ENCODE results near the gene FEN1.

FEN1 gene

DNA sequence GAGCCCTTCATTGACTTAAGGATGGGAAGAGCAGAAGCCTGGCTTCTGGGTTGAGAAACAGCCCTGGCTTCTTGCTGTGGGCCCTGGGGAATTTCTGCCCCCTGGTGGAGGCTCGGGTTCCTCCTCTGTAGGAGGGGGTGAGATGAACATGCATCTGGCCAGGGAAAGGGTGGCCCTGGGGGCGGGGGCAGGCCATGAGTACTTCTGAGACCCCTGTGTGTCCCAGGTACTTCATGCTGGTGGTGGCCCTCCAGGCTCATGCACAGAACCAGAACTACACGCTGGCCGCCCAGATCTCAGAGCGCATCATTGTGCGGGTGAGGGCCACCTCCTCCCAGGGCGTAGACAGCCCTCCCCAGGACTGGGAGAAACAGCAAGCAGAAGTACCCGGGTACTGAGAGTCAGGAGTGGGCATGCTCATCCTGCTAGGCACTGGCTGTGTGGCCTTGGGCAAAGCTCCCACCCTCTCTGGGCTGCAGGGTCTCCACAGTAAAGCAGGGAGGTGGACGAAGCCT lies 16.1 kb upstream of the FEN1 start:
- DNase-seq: no peak

DNA sequence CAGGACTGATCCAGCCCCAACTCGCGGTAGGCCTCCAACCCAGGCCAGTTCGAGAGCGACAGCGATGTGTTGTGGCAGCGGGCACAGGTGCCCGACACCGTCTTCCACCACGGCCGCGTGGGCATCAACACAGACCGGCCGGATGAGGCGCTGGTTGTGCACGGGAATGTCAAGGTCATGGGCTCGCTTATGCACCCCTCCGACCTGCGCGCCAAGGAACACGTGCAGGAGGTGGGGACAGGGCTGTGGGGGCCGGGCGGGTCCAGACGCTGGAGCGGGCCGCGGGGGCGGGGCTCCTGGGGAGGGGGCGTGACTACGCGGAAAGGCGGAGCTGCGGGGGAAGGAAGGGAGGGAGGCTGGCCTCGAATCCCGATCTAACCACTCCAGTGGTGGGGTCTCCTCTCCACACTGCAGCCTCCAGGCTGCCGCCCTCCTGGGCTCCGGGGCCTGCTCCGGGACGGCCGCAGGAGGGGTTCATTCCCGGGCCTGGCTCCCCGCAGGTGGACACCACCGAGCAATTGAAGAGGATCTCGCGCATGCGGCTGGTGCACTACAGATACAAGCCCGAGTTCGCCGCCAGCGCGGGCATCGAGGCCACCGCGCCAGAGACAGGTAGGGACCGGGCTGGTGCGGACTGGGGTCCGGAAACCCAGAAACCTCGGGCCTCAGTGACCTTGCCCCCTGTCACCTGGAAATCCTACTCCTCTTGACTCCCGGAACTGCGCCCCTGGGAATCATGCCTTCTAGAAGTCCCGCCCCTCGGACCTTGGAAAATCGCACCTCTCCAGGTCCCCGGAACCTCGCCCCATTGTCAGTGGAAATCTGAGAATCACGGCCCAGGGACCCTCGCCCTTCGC lies 15.2 kb upstream of the FEN1 start:
- DNase-seq: no peak

GRCh38 chr11:61778357-61778886 lies 14.3 kb upstream of the FEN1 start:
- no peak for DNase-seq

DNA sequence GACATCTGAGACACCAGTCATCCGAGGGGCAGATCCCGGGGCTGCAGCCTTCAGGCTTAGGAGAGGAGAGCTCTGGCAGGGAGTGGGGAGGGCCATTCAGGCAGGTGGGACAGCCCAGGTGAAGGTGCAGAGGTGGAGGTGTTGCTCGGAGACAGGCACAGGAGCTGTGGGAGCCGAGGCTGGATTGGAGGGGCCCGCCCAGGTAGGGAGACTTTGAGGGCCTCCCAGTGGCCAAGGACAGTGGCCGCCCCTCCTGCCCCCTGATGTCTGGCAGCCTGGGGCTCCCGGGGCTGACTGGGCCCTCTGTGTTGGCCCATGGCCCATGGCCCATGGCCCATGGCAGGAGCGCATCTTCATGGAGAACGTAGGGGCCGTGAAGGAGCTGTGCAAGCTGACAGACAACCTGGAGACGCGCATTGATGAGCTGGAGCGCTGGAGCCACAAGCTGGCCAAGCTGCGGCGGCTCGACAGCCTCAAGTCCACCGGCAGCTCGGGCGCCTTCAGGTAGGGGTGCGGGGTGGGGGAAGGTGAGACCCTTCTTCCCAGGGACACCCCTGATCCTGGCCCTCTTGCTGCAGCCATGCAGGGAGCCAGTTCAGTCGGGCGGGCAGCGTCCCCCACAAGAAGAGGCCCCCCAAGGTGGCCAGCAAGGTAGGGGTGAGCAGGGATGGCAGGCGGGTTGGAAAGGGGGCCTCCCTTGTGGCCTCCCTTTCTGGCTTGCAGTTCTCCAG lies 13.6 kb upstream of the FEN1 start:
- DNase-seq: no peak

GRCh38 chr11:61779666-61780525 lies 12.8 kb upstream of the FEN1 start:
- no peak for DNase-seq

DNA sequence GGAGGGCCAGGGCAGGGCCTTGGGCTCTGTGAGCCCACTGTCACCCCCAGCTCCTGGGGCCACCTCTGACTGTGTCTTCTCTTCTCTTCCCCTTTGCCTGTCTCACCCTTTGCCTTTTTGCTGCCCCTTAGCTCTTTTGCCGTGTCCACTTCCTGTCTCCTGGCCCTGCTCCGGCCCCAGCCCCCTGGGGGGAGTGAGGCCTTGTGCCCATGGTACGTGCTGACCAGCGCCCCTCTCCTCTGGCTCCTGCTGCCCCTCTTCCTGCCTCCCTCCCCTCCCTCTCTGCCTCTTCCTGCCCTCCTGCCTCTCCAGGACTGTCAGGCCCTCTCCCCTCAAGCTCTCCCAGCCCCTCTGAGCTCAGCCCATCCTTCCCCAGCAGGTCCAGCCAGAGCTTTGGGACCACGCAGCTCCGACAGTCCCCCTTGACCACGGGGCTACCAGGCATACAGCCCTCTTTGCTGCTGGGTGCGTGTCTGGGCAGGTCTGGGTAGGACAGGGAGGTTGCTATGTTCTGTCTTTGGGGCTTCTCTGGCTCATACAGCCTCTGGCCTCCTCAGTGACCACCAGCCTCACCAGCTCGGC lies 12.0 kb upstream of the FEN1 start:
- no peak for DNase-seq

DNA sequence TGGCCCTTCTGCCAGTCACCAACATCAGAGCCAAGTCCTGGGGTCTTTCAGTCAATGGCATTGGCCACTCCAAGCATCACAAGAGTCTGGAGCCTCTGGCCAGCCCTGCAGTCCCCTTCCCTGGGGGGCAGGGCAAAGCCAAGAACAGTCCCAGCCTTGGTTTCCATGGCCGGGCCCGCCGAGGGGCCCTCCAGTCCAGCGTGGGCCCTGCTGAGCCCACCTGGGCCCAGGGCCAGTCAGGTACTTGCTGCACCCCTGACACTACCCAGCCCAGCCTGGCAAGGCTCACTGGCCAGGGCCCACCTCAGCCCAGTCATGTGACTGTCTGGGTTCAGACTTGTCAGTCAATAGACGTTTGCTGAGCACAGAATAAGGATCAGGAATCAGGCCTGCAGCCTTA lies 11.1 kb upstream of the FEN1 start:
- DNase-seq: no peak

- DNase-seq: no peak
Observed at GRCh38 chr11:61782299-61782698, 10.4 kb upstream of the FEN1 start.

DNA sequence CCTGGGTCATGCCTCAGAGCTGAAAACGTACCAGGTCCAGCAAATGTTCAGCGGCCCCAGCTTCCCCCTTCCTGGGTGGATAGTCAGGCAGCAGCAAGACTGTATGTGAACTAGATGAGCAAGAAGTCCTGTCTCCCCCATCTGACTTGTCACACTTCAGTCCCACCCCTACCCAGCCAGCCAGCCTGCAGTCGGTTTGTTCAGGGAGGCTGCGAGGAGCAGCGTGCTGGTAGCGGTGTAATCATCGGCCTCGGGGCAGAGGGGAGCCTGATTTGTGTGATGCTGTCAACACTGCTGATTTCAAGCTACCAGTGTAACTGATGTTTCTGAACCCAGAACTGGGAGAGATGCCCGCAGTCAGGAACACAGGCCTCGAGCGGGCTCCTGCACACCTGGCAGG lies 9.9 kb upstream of the FEN1 start:
- DNase-seq: no peak

GRCh38 chr11:61783717-61784505 lies 8.8 kb upstream of the FEN1 start:
- DNase-seq: no peak

DNA sequence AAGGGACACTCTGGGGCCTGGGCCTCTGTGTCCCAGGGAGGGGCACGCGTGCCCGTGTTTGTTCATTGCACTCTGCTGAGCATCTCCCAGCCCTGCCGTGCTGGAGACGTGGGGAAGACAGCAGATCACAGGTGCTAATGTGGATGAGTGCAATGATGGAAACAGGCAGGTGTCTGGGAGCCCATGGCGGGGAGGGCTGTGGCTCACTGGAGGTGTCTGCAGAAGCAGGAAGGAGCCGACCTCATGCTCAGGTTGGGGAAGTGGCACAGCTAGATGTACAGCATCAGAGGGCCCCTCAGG lies 8.3 kb upstream of the FEN1 start:
- no peak for DNase-seq

- DNase-seq: no peak
Observed at GRCh38 chr11:61785837-61786402, 6.8 kb upstream of the FEN1 start.

DNA sequence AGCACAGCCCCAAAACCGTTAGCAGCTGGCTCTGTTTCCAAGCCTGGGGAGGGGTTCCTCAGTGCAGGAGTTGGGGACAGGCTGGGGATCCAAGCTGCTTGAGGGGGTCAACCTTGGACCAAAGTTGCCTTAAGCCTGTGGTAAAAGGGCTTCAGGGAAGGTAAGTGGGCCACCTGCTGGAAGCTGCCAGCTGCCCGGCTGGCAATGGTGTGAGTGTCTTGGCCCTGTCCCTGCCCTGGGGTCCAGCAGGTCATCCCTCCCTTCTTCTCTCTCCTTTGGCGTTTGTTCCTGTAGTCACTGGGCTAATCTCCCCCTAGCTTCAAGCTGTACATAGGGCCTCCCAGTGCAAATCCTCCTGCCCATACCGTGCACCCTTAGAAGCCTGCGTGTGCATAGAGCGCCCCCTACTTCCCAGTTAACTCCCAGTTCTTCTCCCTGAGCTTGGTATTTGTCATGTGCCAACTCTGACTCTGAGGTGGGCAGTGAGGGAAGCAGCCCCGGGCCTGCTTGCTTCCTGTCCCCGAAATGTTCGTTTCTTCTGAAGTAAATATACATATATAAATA lies 4.7 kb upstream of the FEN1 start:
- DNase-seq: no peak

DNA sequence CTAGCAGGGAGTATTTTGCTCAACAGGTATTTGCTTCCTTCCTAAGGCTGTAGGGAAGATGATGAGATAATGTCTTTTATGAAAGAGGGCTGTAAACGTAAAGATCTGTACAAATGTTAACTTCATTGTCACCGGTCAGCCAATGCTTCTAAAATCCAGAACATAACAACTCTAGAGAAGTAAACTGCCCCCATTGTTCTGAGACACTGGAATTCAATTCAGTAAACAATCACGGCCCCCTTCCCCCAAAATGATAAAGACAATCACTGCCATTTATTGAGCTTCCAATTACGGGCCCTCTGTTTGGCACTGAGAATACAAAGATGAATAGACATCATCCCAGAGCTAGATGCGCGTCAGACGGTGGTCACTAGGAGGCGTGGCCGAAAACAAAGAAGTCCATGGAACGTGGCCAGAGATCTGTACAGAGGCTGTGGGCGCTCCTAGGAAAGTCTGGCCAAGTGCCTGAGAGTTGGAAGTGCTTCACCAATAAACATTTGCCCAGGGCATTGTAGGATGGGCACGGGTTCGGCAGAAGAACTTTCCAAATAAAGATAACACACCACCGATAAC lies 888 bp upstream of the FEN1 start:
- peak; percentile 77 for DNase-seq

- DNase-seq: no peak
Observed at GRCh38 chr11:61793083-61793828, 545 bp downstream of the FEN1 start.

GRCh38 chr11:61793829-61794204 lies 1.1 kb downstream of the FEN1 start:
- no peak for DNase-seq

DNA sequence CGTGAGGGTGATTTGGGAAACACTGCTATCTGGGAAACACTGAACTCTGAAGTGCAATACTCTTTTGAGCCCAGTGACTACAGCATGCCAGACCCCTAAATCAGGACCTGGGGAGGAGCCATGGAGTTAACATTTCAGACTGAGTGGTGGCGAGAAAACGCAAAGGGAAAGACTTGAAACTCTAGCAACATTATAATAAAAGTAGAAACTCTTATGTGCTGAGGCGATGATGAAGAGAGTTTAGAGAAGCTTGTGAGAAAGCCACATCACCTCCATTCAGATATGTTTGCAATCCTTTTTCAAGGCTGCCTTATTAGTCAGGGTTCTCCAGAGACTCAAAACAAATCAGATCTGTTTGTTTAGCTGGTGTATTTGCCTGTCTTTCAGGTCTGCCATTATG lies 1.9 kb downstream of the FEN1 start:
- no peak for DNase-seq

DNA sequence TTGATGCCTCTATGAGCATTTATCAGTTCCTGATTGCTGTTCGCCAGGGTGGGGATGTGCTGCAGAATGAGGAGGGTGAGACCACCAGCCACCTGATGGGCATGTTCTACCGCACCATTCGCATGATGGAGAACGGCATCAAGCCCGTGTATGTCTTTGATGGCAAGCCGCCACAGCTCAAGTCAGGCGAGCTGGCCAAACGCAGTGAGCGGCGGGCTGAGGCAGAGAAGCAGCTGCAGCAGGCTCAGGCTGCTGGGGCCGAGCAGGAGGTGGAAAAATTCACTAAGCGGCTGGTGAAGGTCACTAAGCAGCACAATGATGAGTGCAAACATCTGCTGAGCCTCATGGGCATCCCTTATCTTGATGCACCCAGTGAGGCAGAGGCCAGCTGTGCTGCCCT lies 2.7 kb downstream of the FEN1 start:
- no peak for DNase-seq

- DNase-seq: no peak
Observed at GRCh38 chr11:61795876-61796526, 3.3 kb downstream of the FEN1 start.

All from NCI-H748 treated with DMSO at 0.1 percent for 48 hours (cell line).